HG03064 (cell line): ENCODE results near the gene KCNG2.

Experiments
- ATAC-seq: cut with Tn5 transposase; IDR thresholded peaks from one replicate; pipeline ENCODE4 v1.9.1; 2021; ENCODE audit warnings: low read depth; ENCODE audit not compliant: unreplicated experiment

KCNG2 gene

GRCh38 chr18:79947054-79947755 lies 149.5 kb downstream of the KCNG2 start:
- ATAC-seq, result no peak

- ATAC-seq, result no peak
These were observed 150.3 kb downstream of the KCNG2 start for GRCh38 chr18:79947881-79948610.

GRCh38 chr18:79948719-79949411 lies 151.1 kb downstream of the KCNG2 start:
- ATAC-seq, result no peak
